OCI-LY7 (cell line): Measurements from ENCODE around the gene CACNB2.

Experiments used
- CTCF ChIP-seq: fragments of 200-600 bp; sonication (generic); conservative IDR thresholded peaks from 2 replicates; pipeline ENCODE4 v1.5.1; 2014; ENCODE audit warnings: mild to moderate bottlenecking, antibody characterized with exemption, low read length, moderate library complexity, mixed read lengths
- EZH2phosphoT487 ChIP-seq: fragments of 200-600 bp; sonication (generic); IDR thresholded peaks from 2 replicates; pipeline ENCODE4 v1.6.1; 2018; ENCODE audit warnings: low read depth, borderline replicate concordance, mild to moderate bottlenecking, mixed run types, antibody characterized with exemption, low read length, moderate library complexity, mixed read lengths

DNA sequence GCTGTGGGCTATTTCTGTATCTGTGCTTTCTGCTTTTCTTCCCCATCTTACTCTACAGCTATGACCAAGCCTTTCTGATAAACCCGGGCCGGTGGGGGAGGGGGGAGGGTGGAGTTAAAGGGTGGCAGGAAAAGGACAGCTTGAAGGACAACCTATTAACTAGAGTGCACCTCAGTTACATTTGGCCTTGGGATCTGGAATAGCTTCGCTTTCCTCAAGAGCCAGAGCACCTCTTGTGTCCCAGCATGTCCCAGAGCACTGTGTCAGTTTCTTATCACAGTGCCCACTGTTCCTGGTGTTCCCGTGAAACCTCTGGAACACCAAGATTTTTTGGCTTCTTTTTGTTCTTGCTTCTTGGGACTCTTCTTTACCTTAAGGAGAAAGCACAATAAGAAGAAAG is 350.5 kb downstream of the CACNB2 start:
- TF ChIP-seq CTCF, result no peak
- TF ChIP-seq EZH2phosphoT487, result no peak
